Measurements from ENCODE around the gene HELZ.
A peak's percentile ranks its signal among the peaks of the same experiment; 100 is the strongest.
"Not testable (repeated sequence)": the region's sequence is repeated elsewhere in the genome, so short reads cannot be mapped to it uniquely, and the experiment has no call there.

HELZ gene

GRCh38 chr17:67145183-67145805, 99.7 kb downstream of the HELZ start:
- H3K4me1 ChIP-seq, result peaks cover 18% of the 10 kb centered on the region
- in situ Hi-C loops (cut with MboI; ENCODE audit: low sequenced_read_pairs), result no loop called here
- H3K4me3 ChIP-seq, result no peak overlapping the region
- H3K9me3 ChIP-seq, result no peaks in the 10 kb centered on the region
- no peaks in the 10 kb centered on the region for H3K27me3 ChIP-seq (ENCODE audit: low read depth)
- DNase-seq (ENCODE audit: low spot score in 2 of 2), result peak in 1 of 2 experiments; percentile 80
- H3K36me3 ChIP-seq (replicated peaks), result peaks cover 36% of the 10 kb centered on the region

GRCh38 chr17:67143318-67143717, 101.7 kb downstream of the HELZ start:
- Histone ChIP-seq H3K27me3 (ENCODE audit: low read depth) (no peaks in the 10 kb centered on the region), H3K36me3 (replicated peaks) (peaks cover 31% of the 10 kb centered on the region), H3K9me3 (no peaks in the 10 kb centered on the region), H3K4me1 (peaks cover 18% of the 10 kb centered on the region), H3K4me3 (no peak overlapping the region)
- in situ Hi-C loops (cut with MboI; ENCODE audit: low sequenced_read_pairs), result no loop called here
- DNase-seq (ENCODE audit: low spot score in 2 of 2), result no peak

GRCh38 chr17:67142030-67142429, 103.0 kb downstream of the HELZ start:
- in situ Hi-C loops (cut with MboI; ENCODE audit: low sequenced_read_pairs), result not testable (repeated sequence)

DNA sequence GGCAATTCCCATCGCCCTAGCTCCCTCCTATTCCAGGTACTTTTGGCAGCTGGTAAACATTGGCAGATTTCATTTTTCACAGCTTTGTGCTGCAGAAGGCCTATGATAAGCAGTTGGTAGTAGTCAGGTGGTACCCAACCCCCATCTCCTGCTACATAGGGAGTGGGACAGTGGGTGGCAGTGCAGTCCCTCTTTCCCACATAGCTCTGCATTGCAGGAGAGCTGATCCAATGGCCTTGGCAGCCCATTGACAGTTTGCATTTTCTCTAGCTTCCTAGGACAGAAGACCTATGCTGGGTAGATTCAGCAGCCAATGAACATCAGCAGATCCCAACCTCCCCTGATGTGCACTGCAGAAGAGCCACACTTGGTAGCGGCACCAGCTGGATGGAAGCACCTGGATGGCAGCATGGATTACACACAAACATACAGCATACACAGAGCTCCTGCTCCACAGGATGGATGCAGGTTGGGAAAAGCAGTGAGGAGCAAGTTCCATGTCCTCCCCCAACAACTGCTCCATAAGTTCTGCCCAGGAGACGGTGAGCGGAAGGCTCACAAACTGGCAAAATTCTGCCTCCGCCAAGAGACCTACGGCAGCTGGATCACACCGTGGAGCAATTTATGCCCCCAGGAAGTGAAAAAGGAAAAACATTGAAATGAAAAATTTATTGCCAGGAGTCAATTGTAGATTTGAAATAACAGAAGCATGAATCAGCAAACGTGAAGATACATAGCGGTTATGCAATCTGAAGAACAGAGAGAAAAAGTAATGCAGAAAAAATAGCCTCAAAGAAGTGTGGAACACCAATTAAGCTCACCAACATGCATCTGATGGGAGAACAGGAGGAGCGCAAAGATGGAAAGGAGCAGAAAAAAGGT, 105.0 kb downstream of the HELZ start:
- no peaks in the 10 kb centered on the region for H3K27me3 ChIP-seq (ENCODE audit: low read depth)
- no peaks in the 10 kb centered on the region for H3K9me3 ChIP-seq
- H3K36me3 ChIP-seq (replicated peaks), result peaks cover 30% of the 10 kb centered on the region
- DNase-seq (ENCODE audit: low spot score in 2 of 2), result peak in 1 of 2 experiments; percentile 20
- in situ Hi-C loops (cut with MboI; ENCODE audit: low sequenced_read_pairs), result no loop called here
- H3K4me1 ChIP-seq, result peaks cover 3% of the 10 kb centered on the region
- no peak overlapping the region for H3K4me3 ChIP-seq

More at GRCh38 chr17:67142030-67142429, 103.0 kb downstream of the HELZ start:
- not testable (repeated sequence) for H3K4me3 ChIP-seq; H3K9me3 ChIP-seq; H3K27me3 ChIP-seq (ENCODE audit: low read depth); DNase-seq (ENCODE audit: low spot score in 2 of 2)
- Histone ChIP-seq H3K36me3 (replicated peaks) (peaks cover 32% of the 10 kb centered on the region), H3K4me1 (peaks cover 18% of the 10 kb centered on the region)

- in situ Hi-C loops (cut with MboI; ENCODE audit: low sequenced_read_pairs), result no loop called here
- Histone ChIP-seq H3K36me3 (replicated peaks) (peaks cover 24% of the 10 kb centered on the region), H3K9me3 (no peaks in the 10 kb centered on the region), H3K4me3 (no peak overlapping the region), H3K27me3 (ENCODE audit: low read depth) (no peaks in the 10 kb centered on the region), H3K4me1 (no peaks in the 10 kb centered on the region)
- DNase-seq (ENCODE audit: low spot score in 2 of 2), result no peak
These were observed 105.7 kb downstream of the HELZ start for GRCh38 chr17:67139289-67139688.

DNA sequence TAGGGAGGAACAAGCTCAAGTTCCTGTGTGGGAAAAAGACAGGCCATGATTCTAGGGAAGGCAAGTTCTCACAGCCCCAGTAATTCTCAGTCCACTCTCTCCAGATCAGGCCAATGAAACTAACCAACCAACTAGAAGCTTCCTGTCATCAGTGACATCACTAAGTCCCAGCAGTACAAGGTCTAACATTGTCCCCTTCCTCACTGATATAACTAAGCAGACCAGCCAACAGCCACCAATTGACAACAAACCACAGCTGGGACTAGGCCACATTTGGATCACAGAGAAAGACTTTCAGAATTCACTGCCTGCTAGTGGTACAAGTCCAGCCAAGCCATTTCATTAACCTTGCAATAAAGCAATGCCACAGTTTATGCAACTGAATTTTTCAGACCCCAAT, 106.6 kb downstream of the HELZ start:
- in situ Hi-C loops (cut with MboI; ENCODE audit: low sequenced_read_pairs), result no loop called here
- peaks cover 18% of the 10 kb centered on the region for H3K36me3 ChIP-seq (replicated peaks)
- no peak overlapping the region for H3K4me3 ChIP-seq
- no peaks in the 10 kb centered on the region for H3K9me3 ChIP-seq
- H3K27me3 ChIP-seq (ENCODE audit: low read depth), result no peaks in the 10 kb centered on the region
- no peaks in the 10 kb centered on the region; the same call in 1 of the 2 replicates for H3K4me1 ChIP-seq
- DNase-seq (ENCODE audit: low spot score in 2 of 2), result no peak

DNA sequence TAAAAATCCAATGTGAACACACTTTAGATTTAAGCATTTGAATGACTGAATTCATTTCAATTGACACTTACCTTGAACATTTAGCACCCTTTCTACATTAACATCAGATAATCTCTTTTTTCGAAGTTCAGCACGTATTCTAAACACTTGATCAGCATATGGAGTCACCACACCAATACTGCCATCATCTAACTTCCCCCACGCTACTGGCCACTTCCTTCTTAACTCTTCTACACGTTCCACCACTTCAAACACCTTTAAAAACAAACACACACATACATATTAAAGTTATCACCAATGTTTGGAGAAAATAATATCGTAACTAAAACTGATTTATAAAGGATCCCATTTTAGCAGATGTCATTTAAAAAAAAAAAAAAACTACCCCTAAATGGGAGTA, 107.1 kb downstream of the HELZ start:
- Histone ChIP-seq H3K9me3 (no peaks in the 10 kb centered on the region), H3K36me3 (replicated peaks) (peaks cover 15% of the 10 kb centered on the region), H3K4me1 (peaks cover 4% of the 10 kb centered on the region), H3K27me3 (ENCODE audit: low read depth) (no peaks in the 10 kb centered on the region), H3K4me3 (no peak overlapping the region)
- DNase-seq (ENCODE audit: low spot score in 2 of 2), result no peak
- in situ Hi-C loops (cut with MboI; ENCODE audit: low sequenced_read_pairs), result no loop called here

DNA sequence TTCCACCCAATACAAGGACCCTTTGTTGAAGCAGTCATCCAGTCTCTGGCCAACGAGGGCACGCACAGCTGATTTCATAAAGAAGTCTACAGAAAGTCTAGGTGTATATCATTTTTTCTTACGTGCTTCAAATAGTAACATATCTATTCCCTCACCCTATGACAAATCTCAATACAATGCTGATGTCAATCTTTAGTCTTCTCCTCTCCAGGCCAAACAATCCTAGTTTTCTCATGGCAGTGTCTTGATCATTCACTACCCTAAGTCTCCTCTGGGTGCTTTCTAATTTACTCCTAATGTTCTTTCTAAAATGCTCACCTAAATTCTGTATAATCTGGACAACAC, 108.0 kb downstream of the HELZ start:
- in situ Hi-C loops (cut with MboI; ENCODE audit: low sequenced_read_pairs), result no loop called here
- H3K4me1 ChIP-seq, result peaks cover 12% of the 10 kb centered on the region
- no peak for DNase-seq (ENCODE audit: low spot score in 2 of 2)
- H3K27me3 ChIP-seq (ENCODE audit: low read depth), result no peaks in the 10 kb centered on the region
- no peaks in the 10 kb centered on the region for H3K9me3 ChIP-seq
- peaks cover 15% of the 10 kb centered on the region for H3K36me3 ChIP-seq (replicated peaks)
- H3K4me3 ChIP-seq, result no peak overlapping the region

- H3K36me3 ChIP-seq (replicated peaks), result peaks cover 15% of the 10 kb centered on the region
- in situ Hi-C loops (cut with MboI; ENCODE audit: low sequenced_read_pairs), result no loop called here
- H3K27me3 ChIP-seq (ENCODE audit: low read depth), result no peaks in the 10 kb centered on the region
- no peak overlapping the region for H3K4me3 ChIP-seq
- H3K4me1 ChIP-seq, result peaks cover 13% of the 10 kb centered on the region
- no peak for DNase-seq (ENCODE audit: low spot score in 2 of 2)
- H3K9me3 ChIP-seq, result no peaks in the 10 kb centered on the region
These were observed 108.6 kb downstream of the HELZ start for GRCh38 chr17:67136191-67137025.

DNA sequence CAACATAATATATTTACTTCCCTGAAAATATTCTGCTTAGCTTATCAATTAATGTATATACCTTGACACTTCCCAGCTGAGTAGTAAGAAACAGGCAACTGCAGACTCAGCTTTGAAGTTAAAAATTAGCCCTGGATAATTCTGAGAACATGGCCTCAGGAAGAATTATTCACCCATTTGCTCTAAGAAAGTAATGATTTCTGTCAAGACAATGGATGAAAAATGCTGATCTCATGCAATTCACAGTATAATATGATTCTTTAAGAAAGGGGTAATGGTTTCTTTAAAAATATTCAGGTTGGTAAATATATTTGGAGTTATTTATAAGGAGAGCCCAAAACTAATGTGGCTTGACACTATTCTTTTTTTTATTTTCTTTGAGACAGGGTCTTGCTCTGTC, 111.8 kb downstream of the HELZ start:
- no peak for DNase-seq (ENCODE audit: low spot score in 2 of 2)
- Histone ChIP-seq H3K4me3 (no peak overlapping the region), H3K9me3 (no peaks in the 10 kb centered on the region), H3K36me3 (replicated peaks) (peaks cover 15% of the 10 kb centered on the region), H3K27me3 (ENCODE audit: low read depth) (no peaks in the 10 kb centered on the region), H3K4me1 (peaks cover 22% of the 10 kb centered on the region)
- in situ Hi-C loops (cut with MboI; ENCODE audit: low sequenced_read_pairs), result no loop called here

DNA sequence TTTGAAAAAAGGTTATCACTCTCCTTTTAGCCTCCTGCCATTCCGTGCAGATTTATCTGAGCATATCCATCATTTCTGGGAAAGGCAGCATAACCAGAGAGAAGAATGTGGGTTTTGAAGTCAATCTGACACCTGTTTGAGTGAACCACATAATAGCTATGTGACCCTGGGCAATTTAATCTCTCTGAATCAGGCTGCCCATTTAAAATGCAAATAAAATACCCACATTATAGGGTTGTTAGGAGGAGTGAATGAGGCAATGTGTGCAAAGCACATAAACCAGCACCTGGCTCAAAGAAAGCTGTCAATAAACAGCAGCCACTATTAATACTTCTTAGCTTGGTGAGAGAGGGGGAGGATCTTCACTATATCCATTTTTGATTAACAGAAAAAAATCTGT, 112.6 kb downstream of the HELZ start:
- peak; percentile 17 to 72 for DNase-seq (ENCODE audit: low spot score in 2 of 2)
- Histone ChIP-seq H3K27me3 (ENCODE audit: low read depth) (no peaks in the 10 kb centered on the region), H3K4me1 (peaks cover 22% of the 10 kb centered on the region), H3K36me3 (replicated peaks) (peaks cover 10% of the 10 kb centered on the region), H3K4me3 (no peak overlapping the region), H3K9me3 (no peaks in the 10 kb centered on the region)
- in situ Hi-C loops (cut with MboI; ENCODE audit: low sequenced_read_pairs), result no loop called here

- Histone ChIP-seq H3K27me3 (ENCODE audit: low read depth) (no peaks in the 10 kb centered on the region), H3K4me1 (peaks cover 22% of the 10 kb centered on the region), H3K36me3 (replicated peaks) (no peaks in the 10 kb centered on the region), H3K9me3 (no peaks in the 10 kb centered on the region), H3K4me3 (no peak overlapping the region)
- DNase-seq (ENCODE audit: low spot score in 2 of 2), result no peak
- in situ Hi-C loops (cut with MboI; ENCODE audit: low sequenced_read_pairs), result no loop called here
These were observed 114.2 kb downstream of the HELZ start for GRCh38 chr17:67130768-67131167.

GRCh38 chr17:67129283-67129682, 115.7 kb downstream of the HELZ start:
- Histone ChIP-seq H3K27me3 (ENCODE audit: low read depth) (no peaks in the 10 kb centered on the region), H3K4me3 (no peak overlapping the region), H3K36me3 (replicated peaks) (no peaks in the 10 kb centered on the region), H3K9me3 (no peaks in the 10 kb centered on the region), H3K4me1 (peaks cover 28% of the 10 kb centered on the region)
- DNase-seq (ENCODE audit: low spot score in 2 of 2), result no peak
- in situ Hi-C loops (cut with MboI; ENCODE audit: low sequenced_read_pairs), result no loop called here

DNA sequence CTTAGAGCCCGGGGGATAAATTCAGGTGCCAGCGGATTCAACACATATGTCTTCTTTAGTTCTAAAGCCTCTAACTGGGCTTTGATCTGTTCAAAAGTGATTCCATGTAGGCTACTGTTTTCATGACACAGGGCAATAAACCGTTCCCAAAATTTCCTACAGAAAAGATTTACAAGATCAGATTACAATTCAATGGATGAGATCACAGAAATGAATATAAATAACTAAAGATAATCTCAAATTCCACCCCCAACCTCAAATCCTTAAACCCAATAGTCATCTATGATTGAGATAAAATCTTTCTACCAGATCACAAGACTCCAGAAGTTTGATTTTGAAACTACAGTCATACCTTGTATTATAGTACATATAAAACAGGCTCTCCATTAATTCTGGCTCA, 116.3 kb downstream of the HELZ start:
- in situ Hi-C loops (cut with MboI; ENCODE audit: low sequenced_read_pairs), result no loop called here
- no peaks in the 10 kb centered on the region for H3K36me3 ChIP-seq (replicated peaks)

More for the DNA sequence above, 116.3 kb downstream of the HELZ start:
- DNase-seq (ENCODE audit: low spot score in 2 of 2), result peak in 1 of 2 experiments; percentile 31
- Histone ChIP-seq H3K4me3 (no peak overlapping the region), H3K27me3 (ENCODE audit: low read depth) (no peaks in the 10 kb centered on the region), H3K4me1 (peaks cover 28% of the 10 kb centered on the region), H3K9me3 (no peaks in the 10 kb centered on the region)

Measured in HAP-1 (cell line).